ENCODE measurements around the gene ASB2.

Gene ASB2

GRCh38 chr14:93960774-93961438 is 15.5 kb downstream of the ASB2 start:
- DNase-seq = no peak

GRCh38 chr14:93960108-93960475 is 16.3 kb downstream of the ASB2 start:
- DNase-seq = no peak

- DNase-seq = peak; percentile 87
Observed at GRCh38 chr14:93959239-93960107, 16.9 kb downstream of the ASB2 start.

- DNase-seq = no peak
Observed at GRCh38 chr14:93958567-93959238, 17.7 kb downstream of the ASB2 start.

- DNase-seq = no peak
Observed at GRCh38 chr14:93957751-93958566, 18.4 kb downstream of the ASB2 start.

- no peak for DNase-seq
Observed at GRCh38 chr14:93957333-93957710, 19.0 kb downstream of the ASB2 start.

GRCh38 chr14:93956514-93957332 is 19.6 kb downstream of the ASB2 start:
- no peak for DNase-seq

GRCh38 chr14:93955850-93956481 is 20.4 kb downstream of the ASB2 start:
- DNase-seq = no peak

GRCh38 chr14:93954900-93955849 is 21.2 kb downstream of the ASB2 start:
- peak; percentile 34 for DNase-seq

- DNase-seq = no peak
Observed at GRCh38 chr14:93954516-93954830, 21.9 kb downstream of the ASB2 start.

GRCh38 chr14:93953739-93954515 is 22.4 kb downstream of the ASB2 start:
- DNase-seq = no peak

- no peak for DNase-seq
Observed at GRCh38 chr14:93953263-93953662, 23.1 kb downstream of the ASB2 start.

GRCh38 chr14:93952829-93953228 is 23.5 kb downstream of the ASB2 start:
- no peak for DNase-seq

- DNase-seq = no peak
Observed at GRCh38 chr14:93951635-93952540, 24.5 kb downstream of the ASB2 start.

- DNase-seq = no peak
Observed at GRCh38 chr14:93950948-93951634, 25.3 kb downstream of the ASB2 start.

- DNase-seq = no peak
Observed at GRCh38 chr14:93949511-93950075, 26.8 kb downstream of the ASB2 start.

GRCh38 chr14:93947282-93947681 is 29.1 kb downstream of the ASB2 start:
- DNase-seq = no peak

Measured in T-helper 9 cell (primary cell).